Upper lobe of right lung (tissue), 1 donor: ENCODE measurements around the gene TNIP3. TPM values are rescaled to one million over a fixed set of nuclear protein-coding genes. Genes with fewer than 3 reads are reported as not detected.
A peak's percentile ranks its signal among the peaks of the same experiment; 100 is the strongest.

Source experiments
- ATAC-seq: fragments of 200-7000 bp; cut with Tn5 transposase; one replicate; pipeline ENCODE4 v1.9.1; 2020; ENCODE audit warnings: mild to moderate bottlenecking, moderate library complexity
- DNase-seq: peaks from one replicate; pipeline ENCODE4 v3.0.0-alpha.2; 2020
- H3K27ac ChIP-seq: fragments of 200-600 bp; one replicate; pipeline ENCODE4 v1.8.0; 2022
- H3K27me3 ChIP-seq: fragments of 200-600 bp; one replicate; pipeline ENCODE4 v1.8.0; 2022; ENCODE audit warnings: mild to moderate bottlenecking
- H3K36me3 ChIP-seq: fragments of 200-600 bp; one replicate; pipeline ENCODE4 v1.8.0; 2022
- H3K4me1 ChIP-seq: fragments of 200-600 bp; one replicate; pipeline ENCODE4 v1.8.0; 2022
- H3K4me3 ChIP-seq: fragments of 200-600 bp; one replicate; pipeline ENCODE4 v1.8.0; 2022; ENCODE audit warnings: mild to moderate bottlenecking
- H3K9me3 ChIP-seq: fragments of 200-600 bp; one replicate; pipeline ENCODE4 v1.8.0; 2022
- intact Hi-C: fragments of 100-400 bp; cut with DNase I; formaldehyde crosslinking; loops from one replicate; pipeline ENCODE4 v1.11.0; 2022
- total RNA-seq: library from RNA; stranded (reverse); fragmentation: NEBNext Ultra II Directional; extraction: Animal tissue kit (Norgen Biotek cat#: 25700); gene quantifications from one replicate; pipeline ENCODE4 v1.2.1, GENCODE V29; 2021
- TF ChIP-seq, protein P1 (sequence below): fragments of 200-600 bp; IDR thresholded peaks from one replicate; pipeline ENCODE4 v1.8.0; 2022; ENCODE audit warnings: antibody characterized with exemption
- donor health status: DM: no; HTN: yes; CAD: no; lungs with severe emphysema.

Gene TNIP3
- total RNA-seq, 1 donor from 2014 or later, result 2.3 TPM

DNA sequence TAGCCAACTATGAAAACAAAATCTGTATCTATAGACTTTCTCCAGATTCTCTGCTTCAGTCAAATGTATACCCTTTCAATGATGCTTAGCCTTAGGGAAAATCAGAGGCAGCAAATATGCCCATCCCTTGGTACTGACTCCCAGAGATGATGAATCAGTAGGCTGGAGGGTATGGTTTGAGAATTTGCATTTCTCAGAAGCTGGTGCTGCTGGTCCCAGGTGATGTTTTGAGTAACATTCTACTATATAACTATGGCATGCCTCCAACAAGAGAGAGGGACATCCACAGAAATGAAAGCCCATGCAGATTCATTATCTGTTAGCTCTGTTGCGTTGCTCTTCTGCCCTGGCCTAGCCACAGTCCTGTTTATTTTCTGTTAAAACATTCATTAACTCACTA lies 13.6 kb downstream of the TNIP3 start:
- Histone ChIP-seq H3K27me3 (no peaks in the 10 kb centered on the region), H3K27ac (no peak overlapping the region), H3K9me3 (no peaks in the 10 kb centered on the region), H3K4me3 (no peak overlapping the region), H3K36me3 (no peaks in the 10 kb centered on the region), H3K4me1 (no peaks in the 10 kb centered on the region)
- TF ChIP-seq, protein P1, sequence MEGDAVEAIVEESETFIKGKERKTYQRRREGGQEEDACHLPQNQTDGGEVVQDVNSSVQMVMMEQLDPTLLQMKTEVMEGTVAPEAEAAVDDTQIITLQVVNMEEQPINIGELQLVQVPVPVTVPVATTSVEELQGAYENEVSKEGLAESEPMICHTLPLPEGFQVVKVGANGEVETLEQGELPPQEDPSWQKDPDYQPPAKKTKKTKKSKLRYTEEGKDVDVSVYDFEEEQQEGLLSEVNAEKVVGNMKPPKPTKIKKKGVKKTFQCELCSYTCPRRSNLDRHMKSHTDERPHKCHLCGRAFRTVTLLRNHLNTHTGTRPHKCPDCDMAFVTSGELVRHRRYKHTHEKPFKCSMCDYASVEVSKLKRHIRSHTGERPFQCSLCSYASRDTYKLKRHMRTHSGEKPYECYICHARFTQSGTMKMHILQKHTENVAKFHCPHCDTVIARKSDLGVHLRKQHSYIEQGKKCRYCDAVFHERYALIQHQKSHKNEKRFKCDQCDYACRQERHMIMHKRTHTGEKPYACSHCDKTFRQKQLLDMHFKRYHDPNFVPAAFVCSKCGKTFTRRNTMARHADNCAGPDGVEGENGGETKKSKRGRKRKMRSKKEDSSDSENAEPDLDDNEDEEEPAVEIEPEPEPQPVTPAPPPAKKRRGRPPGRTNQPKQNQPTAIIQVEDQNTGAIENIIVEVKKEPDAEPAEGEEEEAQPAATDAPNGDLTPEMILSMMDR, result no peak
- ATAC-seq (no peak), DNase-seq (no peak)
- intact Hi-C loops, result no loop called here

DNA sequence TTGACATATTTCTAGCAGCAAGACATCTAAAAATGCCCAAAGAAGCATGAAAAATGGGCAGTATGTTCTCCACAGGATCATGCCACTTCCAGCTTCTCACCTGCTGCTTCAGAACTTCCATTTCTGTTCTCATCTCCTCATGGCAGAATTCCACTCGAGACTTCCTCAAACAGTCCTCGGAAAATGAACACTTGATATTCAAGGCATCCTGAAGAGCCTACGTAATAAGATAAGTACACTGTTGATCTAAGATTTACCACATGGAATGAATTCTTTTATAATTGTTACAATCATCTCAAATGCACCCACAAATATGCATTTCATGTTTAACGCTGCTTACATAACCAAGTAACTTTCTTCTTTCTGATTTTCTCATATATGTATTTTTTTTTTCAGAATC lies 14.1 kb downstream of the TNIP3 start:
- H3K4me3 ChIP-seq, result no peak overlapping the region
- DNase-seq (no peak), ATAC-seq (peak; percentile 70)
- H3K27me3 ChIP-seq, result no peaks in the 10 kb centered on the region
- H3K9me3 ChIP-seq, result no peaks in the 10 kb centered on the region
- intact Hi-C loops, result no loop called here
- H3K27ac ChIP-seq, result peak overlapping the region; percentile 20
- TF ChIP-seq, protein P1, result no peak
- H3K4me1 ChIP-seq, result no peaks in the 10 kb centered on the region
- no peaks in the 10 kb centered on the region for H3K36me3 ChIP-seq

DNA sequence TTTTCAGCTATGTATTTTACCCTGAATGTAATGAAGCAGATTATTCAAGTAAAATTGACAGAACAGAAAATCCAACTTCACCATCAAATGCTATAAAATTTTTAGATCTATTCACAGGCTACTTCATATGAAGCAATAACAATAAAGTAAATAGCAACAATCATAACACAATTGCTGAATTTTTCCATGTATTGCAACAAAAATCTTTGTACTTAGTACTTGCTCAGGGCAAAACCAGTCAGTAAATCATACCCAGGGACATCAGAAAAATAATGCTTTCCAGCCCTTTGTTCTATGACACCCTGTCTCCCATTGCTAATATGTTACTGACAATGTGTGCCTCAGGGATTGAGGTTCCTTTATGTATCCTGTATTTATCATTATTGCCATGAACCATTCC lies 15.5 kb downstream of the TNIP3 start:
- Histone ChIP-seq H3K9me3 (no peaks in the 10 kb centered on the region), H3K27me3 (no peaks in the 10 kb centered on the region), H3K36me3 (no peaks in the 10 kb centered on the region), H3K4me1 (no peaks in the 10 kb centered on the region), H3K27ac (no peak overlapping the region), H3K4me3 (no peak overlapping the region)
- ATAC-seq (no peak), DNase-seq (no peak)
- TF ChIP-seq, protein P1, result no peak
- intact Hi-C loops, result no loop called here

DNA sequence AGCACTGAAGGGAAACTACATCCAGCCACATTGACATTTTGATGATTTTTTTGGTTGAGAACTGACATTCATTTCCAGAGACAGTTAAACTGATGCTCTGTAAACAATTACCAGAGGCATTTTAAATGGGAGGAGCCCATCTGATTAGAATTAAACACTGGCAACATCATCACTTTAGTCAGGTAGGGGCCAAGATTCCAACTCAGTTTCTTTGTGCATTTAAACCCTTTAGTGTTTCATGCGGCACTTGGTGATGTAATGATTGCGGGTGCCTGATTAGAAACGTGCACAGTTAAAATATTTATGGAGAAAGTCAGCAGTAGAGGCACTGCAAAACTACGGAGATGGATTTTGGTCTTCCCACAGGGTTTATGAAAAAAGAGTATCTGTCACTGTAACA lies 16.1 kb downstream of the TNIP3 start:
- no peaks in the 10 kb centered on the region for H3K9me3 ChIP-seq
- intact Hi-C loops, result no loop called here
- H3K27me3 ChIP-seq, result no peaks in the 10 kb centered on the region
- no peaks in the 10 kb centered on the region for H3K36me3 ChIP-seq
- H3K4me1 ChIP-seq, result no peaks in the 10 kb centered on the region
- TF ChIP-seq, protein P1, result no peak
- DNase-seq (no peak), ATAC-seq (no peak)
- no peak overlapping the region for H3K4me3 ChIP-seq
- no peak overlapping the region for H3K27ac ChIP-seq

DNA sequence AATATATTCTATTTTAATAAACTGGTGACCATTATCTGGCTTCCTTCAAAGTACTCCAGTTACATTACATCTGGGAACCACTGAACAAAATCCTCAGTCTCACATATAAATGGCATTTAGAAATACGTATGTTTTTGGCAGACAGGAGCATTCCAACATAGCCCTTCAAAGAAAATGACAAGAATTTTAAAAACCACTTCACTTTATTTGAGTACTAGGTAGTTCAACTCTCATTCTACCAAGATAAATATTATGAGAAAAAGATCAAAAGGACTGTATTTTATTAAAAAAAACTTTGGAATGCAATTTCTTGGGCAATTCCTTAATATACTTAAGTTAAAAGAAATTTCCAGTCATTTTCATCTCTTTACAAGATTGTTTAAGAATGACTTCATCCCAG lies 17.6 kb downstream of the TNIP3 start:
- DNase-seq, result no peak
- intact Hi-C loops, result no loop called here
- Histone ChIP-seq H3K27ac (no peak overlapping the region), H3K27me3 (no peaks in the 10 kb centered on the region), H3K9me3 (no peaks in the 10 kb centered on the region), H3K36me3 (no peaks in the 10 kb centered on the region), H3K4me3 (no peak overlapping the region), H3K4me1 (no peaks in the 10 kb centered on the region)
- TF ChIP-seq, protein P1, result no peak
- ATAC-seq, result peak; percentile 61

DNA sequence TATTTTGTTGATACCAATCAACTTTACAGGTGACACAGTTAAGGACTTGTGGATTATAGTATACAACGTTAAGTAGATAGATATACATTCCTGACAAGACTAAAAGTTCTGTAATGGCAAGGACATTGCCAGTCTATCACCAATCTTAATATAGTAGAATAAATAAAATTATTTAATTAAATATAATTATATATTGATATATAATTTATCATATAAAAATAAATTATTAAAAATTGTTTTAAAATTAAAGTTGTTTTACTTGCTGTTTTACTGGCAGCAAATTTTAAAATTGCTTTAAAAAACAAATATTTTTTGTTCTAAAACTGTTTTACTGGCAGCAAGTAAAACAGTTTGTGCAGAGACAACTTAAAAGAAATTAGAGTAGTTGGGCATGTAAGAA lies 18.7 kb downstream of the TNIP3 start:
- intact Hi-C loops, result no loop called here
- no peak for ATAC-seq
- DNase-seq, result no peak
- Histone ChIP-seq H3K4me1 (no peaks in the 10 kb centered on the region), H3K4me3 (no peak overlapping the region), H3K27ac (no peak overlapping the region), H3K27me3 (no peaks in the 10 kb centered on the region), H3K36me3 (no peaks in the 10 kb centered on the region), H3K9me3 (no peaks in the 10 kb centered on the region)
- TF ChIP-seq, protein P1, result no peak
